ENCODE measurements around the gene RAB8A.
"Not testable (repeated sequence)": the region's sequence is repeated elsewhere in the genome, so short reads cannot be mapped to it uniquely, and the experiment has no call there.

RAB8A gene

GRCh38 chr19:16078759-16079707, 32.7 kb upstream of the RAB8A start:
- peak; percentile 98 for DNase-seq (ENCODE audit: extremely low read depth, low read depth)

GRCh38 chr19:16084067-16084685, 27.5 kb upstream of the RAB8A start:
- no peak overlapping the region for H3K4me3 ChIP-seq (replicated peaks; ENCODE audit: low read depth, low read length)
- no peak for DNase-seq (ENCODE audit: extremely low read depth, low read depth)
- no peak for TF ChIP-seq CTCF (IDR thresholded peaks at IDR 0.05; ENCODE audit: low read depth, low read length, missing control alignments)

More at GRCh38 chr19:16078759-16079707, 32.7 kb upstream of the RAB8A start:
- no peak for TF ChIP-seq CTCF (IDR thresholded peaks at IDR 0.05; ENCODE audit: low read depth, low read length, missing control alignments)
- peak overlapping the region; percentile 98 for H3K4me3 ChIP-seq (replicated peaks; ENCODE audit: low read depth, low read length)

- H3K4me3 ChIP-seq (replicated peaks; ENCODE audit: low read depth, low read length), result no peak overlapping the region
- DNase-seq (ENCODE audit: extremely low read depth, low read depth), result no peak
- no peak for TF ChIP-seq CTCF (IDR thresholded peaks at IDR 0.05; ENCODE audit: low read depth, low read length, missing control alignments)
These were observed 26.6 kb upstream of the RAB8A start for GRCh38 chr19:16085115-16085514.

- not testable (repeated sequence) for DNase-seq (ENCODE audit: extremely low read depth, low read depth); H3K4me3 ChIP-seq (replicated peaks; ENCODE audit: low read depth, low read length)
These were observed 24.3 kb upstream of the RAB8A start for GRCh38 chr19:16087404-16087803.

- no peak for TF ChIP-seq CTCF (IDR thresholded peaks at IDR 0.05; ENCODE audit: low read depth, low read length, missing control alignments)
- no peak for DNase-seq (ENCODE audit: extremely low read depth, low read depth)
- no peak overlapping the region for H3K4me3 ChIP-seq (replicated peaks; ENCODE audit: low read depth, low read length)
These were observed 23.7 kb upstream of the RAB8A start for GRCh38 chr19:16087940-16088339.

GRCh38 chr19:16088351-16089009, 23.2 kb upstream of the RAB8A start:
- H3K4me3 ChIP-seq (replicated peaks; ENCODE audit: low read depth, low read length), result no peak overlapping the region
- DNase-seq (ENCODE audit: extremely low read depth, low read depth), result no peak

More at GRCh38 chr19:16088351-16089009, 23.2 kb upstream of the RAB8A start:
- peak; percentile 25 for TF ChIP-seq CTCF (IDR thresholded peaks at IDR 0.05; ENCODE audit: low read depth, low read length, missing control alignments)

Measured in HFF-Myc (cell line).